NCI-H526 (cell line): Measurements from ENCODE around the gene RPL36A.

ENCODE experiments used
- DNase-seq, 2 experiments: peaks; one replicate each; lab custom pipeline; 2025; lab: John Stamatoyannopoulos, UW

The RPL36A gene

GRCh38 chrX:101393530-101394305 lies 2.9 kb downstream of the RPL36A start:
- no peak for DNase-seq

GRCh38 chrX:101394372-101394771 lies 3.6 kb downstream of the RPL36A start:
- no peak for DNase-seq

- DNase-seq: no peak
Observed at GRCh38 chrX:101395789-101396188, 5.0 kb downstream of the RPL36A start.

- DNase-seq: no peak
Observed at GRCh38 chrX:101397779-101398178, 7.0 kb downstream of the RPL36A start.

- no peak for DNase-seq
Observed at GRCh38 chrX:101398694-101399093, 7.9 kb downstream of the RPL36A start.

- DNase-seq: no peak
Observed at GRCh38 chrX:101399825-101400224, 9.0 kb downstream of the RPL36A start.

- peak in 1 of 2 experiments; percentile 3 for DNase-seq
Observed at GRCh38 chrX:101407167-101407747, 16.4 kb downstream of the RPL36A start.

GRCh38 chrX:101407748-101408531 lies 17.1 kb downstream of the RPL36A start, which contains the start of the genes GLA and HNRNPH2:
GLA (minus strand) TSS chrX:101407925; CDS start chrX:101407903, 22 bp downstream.
HNRNPH2 (plus strand) TSS chrX:101408222; CDS start chrX:101411989, 3,767 bp downstream.
- peak; percentile 97 to 99 for DNase-seq

- peak in 1 of 2 experiments; percentile 43 for DNase-seq
Observed at GRCh38 chrX:101408532-101408841, 17.7 kb downstream of the RPL36A start.

- no peak for DNase-seq
Observed at GRCh38 chrX:101409043-101409442, 18.2 kb downstream of the RPL36A start.

- no peak for DNase-seq
Observed at GRCh38 chrX:101410461-101410860, 19.6 kb downstream of the RPL36A start.

GRCh38 chrX:101411984-101412383 lies 21.2 kb downstream of the RPL36A start:
- DNase-seq: no peak

GRCh38 chrX:101415180-101416145 lies 24.7 kb downstream of the RPL36A start:
- DNase-seq: peak; percentile 38 to 55

- no peak for DNase-seq
Observed at GRCh38 chrX:101416691-101417090, 25.9 kb downstream of the RPL36A start.

GRCh38 chrX:101417190-101417589 lies 26.4 kb downstream of the RPL36A start:
- DNase-seq: no peak

- peak in 1 of 2 experiments; percentile 22 for DNase-seq
Observed at GRCh38 chrX:101417981-101418841, 27.4 kb downstream of the RPL36A start.

GRCh38 chrX:101419489-101419888 lies 28.7 kb downstream of the RPL36A start:
- DNase-seq: no peak

GRCh38 chrX:101427954-101428353 lies 37.1 kb downstream of the RPL36A start:
- no peak for DNase-seq

- DNase-seq: no peak
Observed at GRCh38 chrX:101429934-101430333, 39.1 kb downstream of the RPL36A start.

GRCh38 chrX:101430457-101431078 lies 39.8 kb downstream of the RPL36A start:
- no peak for DNase-seq
